SK-MEL-5 (cell line): ENCODE results near the gene ATM. TPM values are rescaled to one million over a fixed set of nuclear protein-coding genes. Genes with fewer than 3 reads are reported as not detected.
"Not testable (repeated sequence)": the region's sequence is repeated elsewhere in the genome, so short reads cannot be mapped to it uniquely, and the experiment has no call there.

ENCODE experiments used
- DNase-seq: peaks from one replicate; pipeline ENCODE4 v3.0.0-alpha.2; 2016; ENCODE audit warnings: low read depth, low spot score
- in situ Hi-C: cut with HindIII; loops from 2 replicates; pipeline ENCODE4 v1.10.0; 2016; ENCODE audit warnings: low sequenced_read_pairs, high pct_unique_total_duplicates, low pct_unique_long_range_greater_than_20kb
- total RNA-seq: library from RNA; depleted of rRNA; stranded (reverse); fragments of >200 nt; shearing (Covaris generic); gene quantifications from 2 replicates; pipeline ENCODE4 v1.2.3, GENCODE V29; 2014

Gene ATM
- total RNA-seq, 1 experiment from 2014 or later: 142 TPM

DNA sequence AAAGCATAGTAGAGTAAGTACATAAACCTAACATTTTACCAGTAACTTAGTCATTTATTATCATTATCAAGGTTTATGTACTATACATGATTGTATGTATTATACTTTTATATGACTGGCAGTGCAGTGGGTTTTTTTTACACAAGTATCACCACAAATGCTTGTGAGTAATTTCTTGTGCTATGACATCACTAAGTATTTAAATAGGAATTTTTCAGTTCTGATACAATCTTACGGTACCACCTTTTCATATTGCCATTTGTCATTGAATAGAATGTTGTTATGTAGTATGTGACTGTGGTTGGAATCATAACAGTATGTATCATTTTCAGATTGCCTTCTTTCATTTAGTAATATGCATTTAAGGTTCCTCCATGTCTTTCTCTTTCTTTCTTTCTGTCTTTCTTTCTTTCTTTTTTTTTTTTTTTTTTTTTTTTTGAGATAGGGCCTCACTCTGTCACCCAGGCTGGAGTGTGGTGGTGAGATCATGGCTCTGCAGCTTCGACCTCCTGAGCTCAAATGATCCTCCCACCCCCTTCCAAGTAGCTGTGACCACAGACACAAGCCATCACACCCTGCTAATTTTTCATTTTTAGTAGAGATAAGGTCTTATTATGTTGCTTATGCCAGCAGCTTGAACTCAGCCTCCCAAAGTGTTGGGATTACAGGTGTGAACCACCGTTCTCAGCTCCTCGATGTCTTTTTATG lies 18.6 kb downstream of the ATM start:
- DNase-seq: no peak

GRCh38 chr11:108242422-108242821 lies 19.6 kb downstream of the ATM start:
- in situ Hi-C loops: no loop called here

More for the DNA sequence above, 18.6 kb downstream of the ATM start:
- in situ Hi-C loops: no loop called here

GRCh38 chr11:108246308-108246707 lies 23.4 kb downstream of the ATM start:
- DNase-seq: no peak
- in situ Hi-C loops: no loop called here

More at GRCh38 chr11:108242422-108242821, 19.6 kb downstream of the ATM start:
- no peak for DNase-seq

- no peak for DNase-seq
- in situ Hi-C loops: no loop called here
Measured at GRCh38 chr11:108246885-108247284, 24.0 kb downstream of the ATM start.

- in situ Hi-C loops: no loop called here
- no peak for DNase-seq
Measured at GRCh38 chr11:108253176-108253575, 30.3 kb downstream of the ATM start.

GRCh38 chr11:108269583-108269982 lies 46.7 kb downstream of the ATM start:
- in situ Hi-C loops: no loop called here

DNA sequence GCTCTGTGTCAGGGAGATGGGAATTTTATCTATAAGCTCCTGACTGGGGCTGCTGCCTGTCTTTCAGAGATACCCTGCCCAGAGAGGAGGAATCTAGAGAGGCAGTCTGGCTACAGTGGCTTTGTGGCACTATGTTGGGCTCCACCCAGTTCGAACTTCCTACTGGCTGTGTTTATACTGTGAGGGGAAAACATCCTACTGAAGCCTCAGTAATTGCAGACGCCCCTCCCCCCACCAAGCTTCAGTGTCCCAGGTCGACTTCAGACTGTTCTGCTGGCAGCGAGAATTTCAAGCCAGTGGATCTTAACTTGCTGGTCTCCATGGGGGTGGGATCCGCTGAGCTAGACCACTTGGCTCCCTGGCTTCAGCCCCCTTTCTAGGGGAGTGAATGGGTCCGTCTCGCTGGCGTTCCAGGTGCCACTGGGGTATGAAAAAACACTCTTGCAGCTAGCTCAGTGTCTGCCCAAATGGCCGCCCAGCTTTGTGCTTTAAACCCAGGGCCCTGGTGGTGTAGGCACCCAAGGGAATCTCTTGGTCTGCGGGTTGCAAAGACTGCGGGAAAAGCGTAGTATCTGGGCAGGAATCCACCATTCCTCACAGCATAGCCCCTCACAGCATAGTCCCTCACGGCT lies 54.2 kb downstream of the ATM start:
- DNase-seq, in situ Hi-C loops: not testable (repeated sequence)

More at GRCh38 chr11:108269583-108269982, 46.7 kb downstream of the ATM start:
- DNase-seq: no peak

- in situ Hi-C loops: no loop called here
- DNase-seq: peak; percentile 97
Measured at GRCh38 chr11:108278546-108278945, 55.7 kb downstream of the ATM start.

- in situ Hi-C loops: no loop called here
- DNase-seq: peak; percentile 9
Measured at GRCh38 chr11:108278954-108279353, 56.1 kb downstream of the ATM start.

DNA sequence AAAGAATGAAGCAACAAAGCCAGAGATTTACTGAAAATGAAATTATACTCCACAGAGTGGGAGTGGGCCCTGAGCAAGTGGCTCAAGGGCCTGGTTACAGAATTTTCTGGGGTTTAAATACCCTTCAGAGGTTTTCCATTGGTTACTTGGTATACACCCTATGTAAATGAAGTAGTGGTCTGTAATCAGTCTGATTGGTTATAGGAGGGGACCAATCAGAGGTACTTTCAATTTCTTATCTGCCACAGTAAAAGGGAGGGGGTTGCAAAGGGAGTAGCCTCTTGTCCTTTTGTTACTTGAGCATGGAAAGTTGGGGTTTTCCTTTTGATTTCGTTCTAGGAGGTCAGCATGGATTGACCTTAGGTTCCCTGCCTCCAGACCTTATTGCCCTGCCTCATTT lies 63.5 kb downstream of the ATM start:
- in situ Hi-C loops: no loop called here
- peak; percentile 22 for DNase-seq

DNA sequence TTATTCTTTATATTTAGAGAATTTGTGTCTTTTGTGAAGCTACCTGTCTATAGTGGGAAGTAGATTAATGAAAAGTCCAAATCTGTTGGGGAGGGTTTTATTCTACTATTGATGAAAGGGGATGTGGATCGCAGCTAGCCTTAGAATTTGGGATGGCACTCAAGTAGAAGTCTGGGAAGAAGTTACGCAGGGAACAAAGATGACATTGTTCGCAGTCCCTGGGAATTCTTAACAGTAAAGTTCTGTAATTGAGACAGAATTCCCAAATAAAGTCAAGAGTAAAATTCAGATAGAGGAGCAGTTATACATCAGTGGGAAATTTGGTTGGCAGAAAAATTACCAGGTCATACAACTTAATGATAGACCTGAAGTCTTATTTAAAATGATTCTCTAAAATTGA lies 64.1 kb downstream of the ATM start:
- peak; percentile 51 for DNase-seq
- in situ Hi-C loops: no loop called here

DNA sequence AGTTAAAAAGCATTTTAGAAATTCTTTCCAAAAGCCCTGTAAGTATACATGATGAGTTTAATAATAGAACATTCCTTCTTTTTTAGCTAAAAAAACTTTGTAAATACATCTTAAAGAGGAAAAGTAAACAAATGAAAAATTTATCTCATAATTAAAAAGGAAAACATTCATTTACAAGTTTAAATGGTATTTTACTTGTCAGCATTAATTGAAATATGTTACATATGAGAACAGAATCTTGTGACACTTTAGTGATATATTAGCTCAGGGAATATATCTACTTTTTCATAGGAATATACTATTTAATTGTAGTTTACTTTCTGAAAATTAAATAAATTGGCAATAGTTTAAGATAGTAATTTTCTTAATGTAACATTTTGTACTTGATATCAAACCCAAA lies 66.2 kb downstream of the ATM start:
- in situ Hi-C loops, DNase-seq: not testable (repeated sequence)

DNA sequence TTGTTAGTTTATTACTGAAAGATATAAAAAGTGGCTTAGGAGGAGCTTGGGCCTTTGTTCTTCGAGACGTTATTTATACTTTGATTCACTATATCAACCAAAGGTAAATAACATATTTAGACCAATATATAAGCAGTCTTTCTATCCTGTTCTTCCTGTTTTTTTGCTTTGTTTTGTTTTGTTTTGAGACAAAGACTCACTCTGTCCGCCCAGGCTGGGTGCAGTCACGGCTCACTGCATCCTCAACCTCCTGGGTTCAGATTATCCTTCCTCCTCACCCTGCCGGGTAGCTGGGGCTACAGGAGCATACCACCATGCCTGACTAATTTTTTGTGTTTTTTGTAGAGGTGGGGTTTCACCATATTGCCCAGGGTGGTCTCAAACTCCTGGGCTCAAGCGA lies 66.8 kb downstream of the ATM start:
- no peak for DNase-seq
- in situ Hi-C loops: no loop called here

DNA sequence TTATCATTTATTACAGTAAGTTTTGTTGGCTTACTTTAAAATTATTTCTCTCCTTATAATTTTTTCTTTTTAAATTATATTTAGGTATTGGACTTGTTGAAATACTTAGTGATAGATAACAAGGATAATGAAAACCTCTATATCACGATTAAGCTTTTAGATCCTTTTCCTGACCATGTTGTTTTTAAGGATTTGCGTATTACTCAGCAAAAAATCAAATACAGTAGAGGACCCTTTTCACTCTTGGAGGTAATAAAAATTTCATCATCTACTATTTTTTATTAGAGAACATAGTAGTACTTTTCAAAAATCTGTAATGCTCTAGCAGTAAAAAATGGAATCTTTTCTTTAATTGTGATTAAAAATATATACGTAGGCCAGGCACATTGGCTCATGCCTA lies 70.4 kb downstream of the ATM start:
- no peak for DNase-seq
- in situ Hi-C loops: no loop called here

- no peak for DNase-seq
- in situ Hi-C loops: no loop called here
Measured at GRCh38 chr11:108302121-108302785, 79.4 kb downstream of the ATM start.

- in situ Hi-C loops: no loop called here
- peak; percentile 20 for DNase-seq
Measured at GRCh38 chr11:108307751-108308150, 84.9 kb downstream of the ATM start.

DNA sequence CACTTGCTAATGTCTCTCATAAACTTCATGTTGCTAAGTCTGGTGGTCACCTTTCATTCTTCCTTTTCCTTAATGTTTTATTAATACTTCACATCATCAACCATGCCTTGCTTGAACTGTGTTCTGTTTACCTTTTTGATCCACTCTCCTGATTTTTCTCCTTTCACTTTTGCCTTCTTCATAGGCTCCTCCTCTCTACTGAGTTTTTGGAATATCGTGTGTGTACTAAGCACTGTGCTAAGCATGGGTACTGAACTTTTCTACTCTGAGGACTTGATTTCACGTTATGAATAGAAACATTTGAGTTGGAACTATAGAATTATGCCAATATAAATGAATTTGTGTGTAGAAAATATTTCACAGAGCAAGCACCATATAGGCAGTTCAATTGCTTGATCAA lies 90.6 kb downstream of the ATM start:
- no peak for DNase-seq
- in situ Hi-C loops: no loop called here

- in situ Hi-C loops: no loop called here
- DNase-seq: no peak
Measured at GRCh38 chr11:108316061-108316460, 93.2 kb downstream of the ATM start.
